ENCODE data around the gene PMS1.
"Not testable (repeated sequence)": the region's sequence is repeated elsewhere in the genome, so short reads cannot be mapped to it uniquely, and the experiment has no call there.

PMS1 gene

GRCh38 chr2:189783927-189784867, at the start of gene PMS1, which contains the start of gene ORMDL1:
Gene PMS1 (plus strand): TSS chr2:189784450. CDS start chr2:189791810, 7,360 bp downstream.
Gene ORMDL1 (minus strand): TSS chr2:189784339. CDS start chr2:189782595, 1,744 bp downstream.
- peak; percentile 85 to 92 for DNase-seq (ENCODE audit: low read depth in 2 of 2)

GRCh38 chr2:189751080-189751658, 33.1 kb upstream of the PMS1 start:
- peak; percentile 3 to 6 for DNase-seq (ENCODE audit: low read depth in 2 of 2)

GRCh38 chr2:189756311-189756952, 27.8 kb upstream of the PMS1 start:
- DNase-seq (ENCODE audit: low read depth in 2 of 2), result no peak

GRCh38 chr2:189760154-189760553, 24.1 kb upstream of the PMS1 start:
- DNase-seq (ENCODE audit: low read depth in 2 of 2), result not testable (repeated sequence)

GRCh38 chr2:189762229-189762550, 22.1 kb upstream of the PMS1 start:
- DNase-seq (ENCODE audit: low read depth in 2 of 2), result no peak

GRCh38 chr2:189762551-189763298, 21.5 kb upstream of the PMS1 start, which contains the start of gene OSGEPL1:
Gene OSGEPL1 (minus strand): TSS chr2:189762792. CDS start chr2:189761640, 1,152 bp downstream.
- DNase-seq (ENCODE audit: low read depth in 2 of 2), result peak; percentile 87 to 92

GRCh38 chr2:189763908-189764661, 20.2 kb upstream of the PMS1 start:
- DNase-seq (ENCODE audit: low read depth in 2 of 2), result no peak

GRCh38 chr2:189770590-189771322, 13.5 kb upstream of the PMS1 start:
- DNase-seq (ENCODE audit: low read depth in 2 of 2), result no peak

- no peak for DNase-seq (ENCODE audit: low read depth in 2 of 2)
Measured at GRCh38 chr2:189772212-189772611, 12.0 kb upstream of the PMS1 start.

GRCh38 chr2:189782221-189782671, 2.0 kb upstream of the PMS1 start:
- DNase-seq (ENCODE audit: low read depth in 2 of 2), result no peak

GRCh38 chr2:189783451-189783926, 761 bp upstream of the PMS1 start:
- no peak for DNase-seq (ENCODE audit: low read depth in 2 of 2)

- no peak for DNase-seq (ENCODE audit: low read depth in 2 of 2)
Measured at GRCh38 chr2:189791338-189792042, 7.2 kb downstream of the PMS1 start.

GRCh38 chr2:189794310-189794709, 10.1 kb downstream of the PMS1 start:
- DNase-seq (ENCODE audit: low read depth in 2 of 2), result no peak

- no peak for DNase-seq (ENCODE audit: low read depth in 2 of 2)
Measured at GRCh38 chr2:189797902-189798301, 13.7 kb downstream of the PMS1 start.

GRCh38 chr2:189798312-189799029, 14.2 kb downstream of the PMS1 start:
- no peak for DNase-seq (ENCODE audit: low read depth in 2 of 2)

GRCh38 chr2:189799030-189799331, 14.7 kb downstream of the PMS1 start:
- DNase-seq (ENCODE audit: low read depth in 2 of 2), result no peak

- no peak for DNase-seq (ENCODE audit: low read depth in 2 of 2)
Measured at GRCh38 chr2:189799531-189799930, 15.3 kb downstream of the PMS1 start.

GRCh38 chr2:189802396-189802912, 18.2 kb downstream of the PMS1 start:
- no peak for DNase-seq (ENCODE audit: low read depth in 2 of 2)

GRCh38 chr2:189803431-189803830, 19.2 kb downstream of the PMS1 start:
- no peak for DNase-seq (ENCODE audit: low read depth in 2 of 2)

All from stimulated activated CD4-positive, alpha-beta T cell treated with anti-CD3 and anti-CD28 coated beads, Interleukin-4, amount 100 ng/mL, for 48 hours (primary cell).